Thoracic aorta (tissue), 2 donors: Measurements from ENCODE around the gene NR2F1-AS1. TPM values are rescaled to one million over a fixed set of nuclear protein-coding genes. Genes with fewer than 3 reads are reported as not detected.

Source experiments
- ATAC-seq: fragments of 150-250 bp; one replicate; pipeline ENCODE4 v1.8.0; 2017; ENCODE audit warnings: low read depth; ENCODE audit not compliant: insufficient number of reproducible peaks, low FRiP score
- DNase-seq: peaks from one replicate; pipeline ENCODE4 v3.0.0-alpha.2; 2020; ENCODE audit warnings: low spot score
- H3K27ac ChIP-seq, 2 donors: fragments of 200-600 bp; sonication (generic); 1 replicate in 1 of 2; 2 replicates in 1 of 2; pipeline ENCODE4 v1.5.1; 2016; ENCODE audit warnings: mild to moderate bottlenecking in 2 of 2, moderate library complexity in 2 of 2
- H3K27me3 ChIP-seq: fragments of 200-600 bp; sonication (generic); replicated peaks from 2 replicates; pipeline ENCODE4 v1.6.0; 2016; ENCODE audit warnings: mild to moderate bottlenecking; ENCODE audit not compliant: insufficient read depth
- H3K36me3 ChIP-seq: fragments of 200-600 bp; sonication (generic); one replicate; pipeline ENCODE4 v1.5.1; 2016
- H3K4me1 ChIP-seq, 2 donors: fragments of 200-600 bp; sonication (generic); 1 replicate in 1 of 2; 2 replicates in 1 of 2; pipeline versions ENCODE4 v1.5.1 to v1.6.0; 2016; ENCODE audit warnings: low read depth in 2 of 2, mild to moderate bottlenecking in 1 of 2; ENCODE audit not compliant: control insufficient read depth in 1 of 2
- H3K4me3 ChIP-seq: fragments of 200-600 bp; sonication (generic); 2 replicates; pipeline ENCODE4 v1.5.1; 2016; ENCODE audit warnings: mild to moderate bottlenecking
- H3K9me3 ChIP-seq: fragments of 200-600 bp; sonication (generic); 2 replicates; pipeline ENCODE4 v1.5.1; 2016
- total RNA-seq, 2 donors: library from RNA; depleted of rRNA; stranded (reverse); fragments of >200 nt; gene quantifications; one replicate each; pipeline versions ENCODE4 v1.1.0 to v1.2.3, GENCODE V29; 2016
- TF ChIP-seq, protein P1 (sequence below): fragments of 200-600 bp; sonication (generic); IDR thresholded peaks from one replicate; pipeline ENCODE4 v1.5.1; 2019; ENCODE audit warnings: antibody characterized with exemption

The NR2F1-AS1 gene
- total RNA-seq, 2 donors from 2014 or later = 0.54 to 8.7 TPM

DNA sequence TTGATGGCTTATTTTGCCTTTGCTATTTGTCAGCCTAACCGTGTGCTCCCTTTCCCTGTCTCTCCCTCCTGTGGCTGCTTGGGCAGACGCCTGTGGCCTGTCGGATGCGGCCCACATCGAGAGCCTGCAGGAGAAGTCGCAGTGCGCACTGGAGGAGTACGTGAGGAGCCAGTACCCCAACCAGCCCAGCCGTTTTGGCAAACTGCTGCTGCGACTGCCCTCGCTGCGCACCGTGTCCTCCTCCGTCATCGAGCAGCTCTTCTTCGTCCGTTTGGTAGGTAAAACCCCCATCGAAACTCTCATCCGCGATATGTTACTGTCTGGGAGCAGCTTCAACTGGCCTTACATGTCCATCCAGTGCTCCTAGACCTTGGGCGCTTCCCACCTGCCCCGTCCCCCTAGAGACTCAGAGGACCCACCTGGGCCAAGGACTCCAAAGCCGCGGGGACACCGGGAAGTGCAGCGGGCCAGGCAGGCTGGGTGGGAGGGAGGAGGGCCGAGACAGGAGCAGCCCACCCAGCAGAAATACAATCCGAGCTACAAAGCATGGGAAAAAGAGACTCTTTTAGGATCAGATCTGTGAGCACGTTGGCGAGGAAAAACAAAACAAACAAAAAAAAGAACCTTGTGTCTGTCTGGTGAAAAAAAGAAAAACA, 12.6 kb upstream of the NR2F1-AS1 start:
- Histone ChIP-seq H3K27me3 (peaks cover 8% of the 10 kb centered on the region), H3K4me1 (no peaks in the 10 kb centered on the region), H3K36me3 (no peaks in the 10 kb centered on the region), H3K9me3 (no peaks in the 10 kb centered on the region), H3K4me3 (no peak overlapping the region), H3K27ac (no peak overlapping the region)
- DNase-seq (no peak), ATAC-seq (no peak)
- TF ChIP-seq, protein P1, sequence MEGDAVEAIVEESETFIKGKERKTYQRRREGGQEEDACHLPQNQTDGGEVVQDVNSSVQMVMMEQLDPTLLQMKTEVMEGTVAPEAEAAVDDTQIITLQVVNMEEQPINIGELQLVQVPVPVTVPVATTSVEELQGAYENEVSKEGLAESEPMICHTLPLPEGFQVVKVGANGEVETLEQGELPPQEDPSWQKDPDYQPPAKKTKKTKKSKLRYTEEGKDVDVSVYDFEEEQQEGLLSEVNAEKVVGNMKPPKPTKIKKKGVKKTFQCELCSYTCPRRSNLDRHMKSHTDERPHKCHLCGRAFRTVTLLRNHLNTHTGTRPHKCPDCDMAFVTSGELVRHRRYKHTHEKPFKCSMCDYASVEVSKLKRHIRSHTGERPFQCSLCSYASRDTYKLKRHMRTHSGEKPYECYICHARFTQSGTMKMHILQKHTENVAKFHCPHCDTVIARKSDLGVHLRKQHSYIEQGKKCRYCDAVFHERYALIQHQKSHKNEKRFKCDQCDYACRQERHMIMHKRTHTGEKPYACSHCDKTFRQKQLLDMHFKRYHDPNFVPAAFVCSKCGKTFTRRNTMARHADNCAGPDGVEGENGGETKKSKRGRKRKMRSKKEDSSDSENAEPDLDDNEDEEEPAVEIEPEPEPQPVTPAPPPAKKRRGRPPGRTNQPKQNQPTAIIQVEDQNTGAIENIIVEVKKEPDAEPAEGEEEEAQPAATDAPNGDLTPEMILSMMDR = no peak

GRCh38 chr5:93592883-93593282, 11.9 kb upstream of the NR2F1-AS1 start:
- DNase-seq = no peak
- ATAC-seq = no peak
- Histone ChIP-seq H3K36me3 (no peaks in the 10 kb centered on the region), H3K4me3 (no peak overlapping the region), H3K27ac (no peak overlapping the region), H3K4me1 (no peaks in the 10 kb centered on the region), H3K9me3 (no peaks in the 10 kb centered on the region), H3K27me3 (peaks cover 8% of the 10 kb centered on the region)
- TF ChIP-seq, protein P1 = no peak

DNA sequence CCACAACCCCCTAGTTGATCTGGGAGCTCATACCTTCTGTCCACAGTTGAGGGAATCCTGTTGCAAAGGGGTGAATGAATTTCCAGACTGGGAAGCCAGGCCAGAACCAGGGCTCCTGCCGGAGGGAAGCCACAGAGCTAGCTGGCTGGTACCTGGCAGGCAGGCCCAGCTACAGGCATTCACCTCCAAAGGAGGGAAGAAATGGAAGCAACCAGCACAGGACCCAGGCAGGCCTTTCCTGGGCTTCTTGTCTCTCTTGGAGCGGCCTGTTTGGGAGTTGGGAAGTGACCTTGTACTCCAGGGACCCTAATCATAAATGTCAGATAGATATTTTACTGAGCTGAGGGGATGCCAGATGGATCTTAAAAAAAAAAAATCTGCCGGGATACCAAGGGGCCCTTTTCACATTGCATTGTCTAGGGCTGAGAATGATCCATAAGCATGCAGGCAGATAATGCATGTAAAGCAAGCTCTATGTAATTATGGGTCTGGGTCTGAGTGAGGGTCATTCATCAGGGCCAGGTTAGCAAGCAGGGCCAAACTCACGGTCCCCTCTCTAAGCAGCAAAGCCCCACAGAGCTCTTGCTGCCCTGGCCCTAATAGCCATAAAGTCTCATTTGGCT, 10.4 kb upstream of the NR2F1-AS1 start:
- H3K27me3 ChIP-seq = peaks cover 20% of the 10 kb centered on the region
- no peak overlapping the region for H3K27ac ChIP-seq
- H3K4me3 ChIP-seq = no peak overlapping the region
- TF ChIP-seq, protein P1 = no peak
- ATAC-seq (no peak), DNase-seq (no peak)
- no peaks in the 10 kb centered on the region for H3K36me3 ChIP-seq
- H3K9me3 ChIP-seq = no peaks in the 10 kb centered on the region
- H3K4me1 ChIP-seq = no peaks in the 10 kb centered on the region

- no peak overlapping the region for H3K27ac ChIP-seq
- no peaks in the 10 kb centered on the region for H3K9me3 ChIP-seq
- peaks cover 22% of the 10 kb centered on the region for H3K27me3 ChIP-seq
- no peak overlapping the region for H3K4me3 ChIP-seq
- ATAC-seq (no peak), DNase-seq (no peak)
- H3K36me3 ChIP-seq = no peaks in the 10 kb centered on the region
- TF ChIP-seq, protein P1 = no peak
- peaks cover 0 to 2% of the 10 kb centered on the region in 2 donors for H3K4me1 ChIP-seq
These were observed 9.5 kb upstream of the NR2F1-AS1 start for GRCh38 chr5:93590493-93590892.

GRCh38 chr5:93589829-93590215, 8.8 kb upstream of the NR2F1-AS1 start:
- ATAC-seq (no peak), DNase-seq (no peak)
- Histone ChIP-seq H3K27ac (no peak overlapping the region), H3K4me3 (no peak overlapping the region), H3K4me1 (peaks cover 3 to 6% of the 10 kb centered on the region in 2 donors), H3K9me3 (no peaks in the 10 kb centered on the region), H3K36me3 (no peaks in the 10 kb centered on the region), H3K27me3 (peaks cover 16% of the 10 kb centered on the region)
- TF ChIP-seq, protein P1 = no peak
